LoVo (cell line): ENCODE measurements around the gene TSPAN15.

Source experiments
- DNase-seq: peaks from one replicate; pipeline ENCODE4 v3.0.0-alpha.2; 2016; ENCODE audit warnings: low spot score

Gene TSPAN15

GRCh38 chr10:69417542-69417941, 33.7 kb upstream of the TSPAN15 start:
- no peak for DNase-seq

- peak; percentile 78 for DNase-seq
These were observed 33.1 kb upstream of the TSPAN15 start for GRCh38 chr10:69418052-69418752.

GRCh38 chr10:69419096-69419743, 32.0 kb upstream of the TSPAN15 start:
- DNase-seq: no peak

GRCh38 chr10:69419744-69420126, 31.5 kb upstream of the TSPAN15 start:
- DNase-seq: no peak

- no peak for DNase-seq
These were observed 29.5 kb upstream of the TSPAN15 start for GRCh38 chr10:69421611-69422308.

- DNase-seq: no peak
These were observed 28.6 kb upstream of the TSPAN15 start for GRCh38 chr10:69422676-69423075.

- DNase-seq: no peak
These were observed 26.2 kb upstream of the TSPAN15 start for GRCh38 chr10:69425041-69425440.

GRCh38 chr10:69425511-69426298, 25.6 kb upstream of the TSPAN15 start:
- peak; percentile 75 for DNase-seq

- DNase-seq: no peak
These were observed 24.9 kb upstream of the TSPAN15 start for GRCh38 chr10:69426376-69426727.

- no peak for DNase-seq
These were observed 23.1 kb upstream of the TSPAN15 start for GRCh38 chr10:69428165-69428564.

GRCh38 chr10:69434169-69434568, 17.1 kb upstream of the TSPAN15 start:
- no peak for DNase-seq

GRCh38 chr10:69434926-69435325, 16.3 kb upstream of the TSPAN15 start:
- DNase-seq: no peak

- DNase-seq: no peak
These were observed 15.2 kb upstream of the TSPAN15 start for GRCh38 chr10:69435966-69436520.

- DNase-seq: no peak
These were observed 13.7 kb upstream of the TSPAN15 start for GRCh38 chr10:69437321-69438259.

GRCh38 chr10:69438536-69439349, 12.5 kb upstream of the TSPAN15 start:
- DNase-seq: peak; percentile 92

GRCh38 chr10:69439350-69439739, 11.9 kb upstream of the TSPAN15 start:
- DNase-seq: no peak

- no peak for DNase-seq
These were observed 11.3 kb upstream of the TSPAN15 start for GRCh38 chr10:69439813-69440506.

GRCh38 chr10:69443354-69443753, 7.9 kb upstream of the TSPAN15 start:
- DNase-seq: no peak

- DNase-seq: no peak
These were observed 6.2 kb upstream of the TSPAN15 start for GRCh38 chr10:69445041-69445440.

GRCh38 chr10:69446229-69446628, 5.0 kb upstream of the TSPAN15 start:
- no peak for DNase-seq
